Endometrial microvascular endothelial cells (primary cell): ENCODE data around the gene VAC14. TPM values are rescaled to one million over a fixed set of nuclear protein-coding genes. Genes with fewer than 3 reads are reported as not detected.

Experiments
- in situ Hi-C: cut with HindIII; loops from 2 replicates; pipeline ENCODE4 v1.10.0; 2017; ENCODE audit warnings: low sequenced_read_pairs, low pct_unique_long_range_greater_than_20kb; ENCODE audit errors: inconsistent ontology term
- total RNA-seq: library from RNA; depleted of rRNA; stranded (reverse); fragments of >200 nt; gene quantifications from one replicate; pipeline ENCODE4 v1.2.3, GENCODE V29; 2015; ENCODE audit errors: inconsistent ontology term

Gene VAC14
- total RNA-seq, 1 donor from 2014 or later: 52.0 TPM

GRCh38 chr16:70701998-70702397, 99.0 kb downstream of the VAC14 start:
- in situ Hi-C loops: no loop called here

GRCh38 chr16:70701596-70701995, 99.4 kb downstream of the VAC14 start:
- in situ Hi-C loops: no loop called here

GRCh38 chr16:70701036-70701435, 99.9 kb downstream of the VAC14 start:
- in situ Hi-C loops: no loop called here

- in situ Hi-C loops: no loop called here
Observed at GRCh38 chr16:70700101-70701020, 100.6 kb downstream of the VAC14 start.

- in situ Hi-C loops: no loop called here
Observed at GRCh38 chr16:70699696-70700095, 101.3 kb downstream of the VAC14 start.

GRCh38 chr16:70698901-70699300, 102.1 kb downstream of the VAC14 start:
- in situ Hi-C loops: no loop called here

GRCh38 chr16:70697594-70698170, 103.3 kb downstream of the VAC14 start:
- in situ Hi-C loops: no loop called here

- in situ Hi-C loops: no loop called here
Observed at GRCh38 chr16:70696952-70697593, 103.9 kb downstream of the VAC14 start.

- in situ Hi-C loops: no loop called here
Observed at GRCh38 chr16:70696355-70696754, 104.6 kb downstream of the VAC14 start.

GRCh38 chr16:70695331-70696070, 105.5 kb downstream of the VAC14 start:
- in situ Hi-C loops: no loop called here

- in situ Hi-C loops: no loop called here
Observed at GRCh38 chr16:70694868-70695218, 106.1 kb downstream of the VAC14 start.

GRCh38 chr16:70694088-70694867, 106.7 kb downstream of the VAC14 start:
- in situ Hi-C loops: no loop called here

- in situ Hi-C loops: no loop called here
Observed at GRCh38 chr16:70692873-70693671, 107.9 kb downstream of the VAC14 start.

- in situ Hi-C loops: no loop called here
Observed at GRCh38 chr16:70692130-70692872, 108.7 kb downstream of the VAC14 start.

- in situ Hi-C loops: no loop called here
Observed at GRCh38 chr16:70691223-70692129, 109.5 kb downstream of the VAC14 start.
